Measurements from ENCODE around the gene WNT9B. TPM values are rescaled to one million over a fixed set of nuclear protein-coding genes. Genes with fewer than 3 reads are reported as not detected.

WNT9B gene
- polyA plus RNA-seq, 1 experiment = not detected

GRCh38 chr17:46896991-46897390, 45.6 kb downstream of the WNT9B start:
- no peak for DNase-seq (ENCODE audit: low read depth)
- POLR2A ChIA-PET = no interaction called here
- no peaks in the 10 kb centered on the region for H3K36me3 ChIP-seq (ENCODE audit: control insufficient read depth, insufficient read depth, low read length)
- peaks cover 20% of the 10 kb centered on the region for H3K27me3 ChIP-seq (ENCODE audit: control insufficient read depth, insufficient read depth, low read length)
- CTCF ChIA-PET = interaction anchor here (1.1 kb wide), 1 partner anchor 56 kb away, joined by 3 read pairs; no protein-coding TSS in a partner anchor
- H3K4me3 ChIP-seq (ENCODE audit: low read depth, low read length) = no peak overlapping the region
- TF ChIP-seq CTCF (IDR thresholded peaks at IDR 0.05; ENCODE audit: insufficient read depth, low read depth, low read length) = no peak

- H3K4me3 ChIP-seq (ENCODE audit: low read depth, low read length) = no peak overlapping the region
- POLR2A ChIA-PET = no interaction called here
- peaks cover 18% of the 10 kb centered on the region for H3K27me3 ChIP-seq (ENCODE audit: control insufficient read depth, insufficient read depth, low read length)
- CTCF ChIA-PET = no interaction called here
- TF ChIP-seq CTCF (IDR thresholded peaks at IDR 0.05; ENCODE audit: insufficient read depth, low read depth, low read length) = no peak
- H3K36me3 ChIP-seq (ENCODE audit: control insufficient read depth, insufficient read depth, low read length) = no peaks in the 10 kb centered on the region
- DNase-seq (ENCODE audit: low read depth) = no peak
Observed at GRCh38 chr17:46898364-46898763, 47.0 kb downstream of the WNT9B start.

GRCh38 chr17:46898860-46899259, 47.5 kb downstream of the WNT9B start:
- POLR2A ChIA-PET = no interaction called here
- CTCF ChIA-PET = no interaction called here
- no peaks in the 10 kb centered on the region for H3K36me3 ChIP-seq (ENCODE audit: control insufficient read depth, insufficient read depth, low read length)
- no peak for TF ChIP-seq CTCF (IDR thresholded peaks at IDR 0.05; ENCODE audit: insufficient read depth, low read depth, low read length)
- no peak overlapping the region for H3K4me3 ChIP-seq (ENCODE audit: low read depth, low read length)
- no peak for DNase-seq (ENCODE audit: low read depth)
- peaks cover 16% of the 10 kb centered on the region for H3K27me3 ChIP-seq (ENCODE audit: control insufficient read depth, insufficient read depth, low read length)

GRCh38 chr17:46901291-46901690, 49.9 kb downstream of the WNT9B start:
- DNase-seq (ENCODE audit: low read depth) = no peak
- TF ChIP-seq CTCF (IDR thresholded peaks at IDR 0.05; ENCODE audit: insufficient read depth, low read depth, low read length) = no peak
- POLR2A ChIA-PET = no interaction called here
- Histone ChIP-seq H3K4me3 (ENCODE audit: low read depth, low read length) (no peak overlapping the region), H3K27me3 (ENCODE audit: control insufficient read depth, insufficient read depth, low read length) (peaks cover 7% of the 10 kb centered on the region), H3K36me3 (ENCODE audit: control insufficient read depth, insufficient read depth, low read length) (no peaks in the 10 kb centered on the region)
- CTCF ChIA-PET = interaction anchor here (1.2 kb wide), 1 partner anchor 10 kb away, joined by 4 read pairs; no protein-coding TSS in a partner anchor

- no peak for DNase-seq (ENCODE audit: low read depth)
- TF ChIP-seq CTCF (IDR thresholded peaks at IDR 0.05; ENCODE audit: insufficient read depth, low read depth, low read length) = no peak
- no peaks in the 10 kb centered on the region for H3K36me3 ChIP-seq (ENCODE audit: control insufficient read depth, insufficient read depth, low read length)
- POLR2A ChIA-PET = no interaction called here
- CTCF ChIA-PET = no interaction called here
- H3K4me3 ChIP-seq (ENCODE audit: low read depth, low read length) = no peak overlapping the region
- H3K27me3 ChIP-seq (ENCODE audit: control insufficient read depth, insufficient read depth, low read length) = peaks cover 9% of the 10 kb centered on the region
Observed at GRCh38 chr17:46903762-46904672, 52.6 kb downstream of the WNT9B start.
